Lung (tissue), 12 donors: ENCODE data around the gene FIZ1. TPM values are rescaled to one million over a fixed set of nuclear protein-coding genes. Genes with fewer than 3 reads are reported as not detected.

Source experiments
- ATAC-seq: fragments of 200-7000 bp; cut with Tn5 transposase; one replicate; pipeline ENCODE4 v1.9.1; 2020; ENCODE audit warnings: moderate number of reproducible peaks; ENCODE audit not compliant: insufficient read depth, low FRiP score
- DNase-seq, 3 donors: peaks; one replicate each; pipeline ENCODE4 v3.0.0-alpha.2; 2013 to 2017
- H3K27ac ChIP-seq, 2 donors: one replicate each; pipeline ENCODE4 v1.5.1; 2013; ENCODE audit warnings: mild to moderate bottlenecking in 2 of 2, moderate library complexity in 2 of 2, control low read depth in 1 of 2, inconsistent platforms in 1 of 2, low read depth in 1 of 2, low read length in 1 of 2
- H3K27me3 ChIP-seq, 3 donors: one replicate each; pipeline ENCODE4 v1.5.1; 2013; ENCODE audit warnings: low read length in 2 of 3; ENCODE audit not compliant: control insufficient read depth in 3 of 3, insufficient read depth in 3 of 3
- H3K36me3 ChIP-seq, 4 donors: one replicate each; pipeline ENCODE4 v1.5.1; 2013; ENCODE audit warnings: low read length in 4 of 4, mild to moderate bottlenecking in 1 of 4, moderate library complexity in 1 of 4; ENCODE audit not compliant: control insufficient read depth in 4 of 4, insufficient read depth in 4 of 4
- H3K4me1 ChIP-seq, 5 donors: one replicate each; pipeline ENCODE4 v1.5.1; 2013; ENCODE audit warnings: low read length in 5 of 5, mild to moderate bottlenecking in 2 of 5, moderate library complexity in 1 of 5; ENCODE audit not compliant: control insufficient read depth in 5 of 5, insufficient read depth in 5 of 5
- H3K4me3 ChIP-seq: one replicate; pipeline ENCODE4 v1.5.1; 2013; ENCODE audit warnings: mild to moderate bottlenecking, control low read depth, moderate library complexity
- H3K9ac ChIP-seq, 2 donors: one replicate each; pipeline ENCODE4 v1.5.1; 2013; ENCODE audit warnings: low read length in 2 of 2, control low read depth in 1 of 2; ENCODE audit not compliant: insufficient read depth in 1 of 2
- H3K9me3 ChIP-seq, 4 donors: one replicate each; pipeline ENCODE4 v1.5.1; 2013; ENCODE audit warnings: low read length in 3 of 4, mild to moderate bottlenecking in 1 of 4, moderate library complexity in 1 of 4; ENCODE audit not compliant: control insufficient read depth in 4 of 4, insufficient read depth in 3 of 4
- CTCF ChIP-seq: IDR thresholded peaks from 2 replicates; pipeline ENCODE4 v1.5.1; 2012; ENCODE audit warnings: mild to moderate bottlenecking; ENCODE audit errors: control extremely low read depth, extremely low read depth
- WGBS, 2 donors: extraction: QIAGEN DNeasy Blood & Tissue Kit; methylation state at CpG; one replicate each; pipeline ENCODE4 v1.1.7; 2013; 5-methylcytosine and 5-hydroxymethylcytosine counted together
- polyA plus RNA-seq, 2 donors: library from polyadenylated mRNA; stranded (reverse); fragments of 200-250 nt; gene quantifications; one replicate each; pipeline ENCODE4 v1.2.1, GENCODE V29; 2013
- total RNA-seq, 2 donors: library from RNA; depleted of rRNA in 1 of 2; stranded (reverse); fragments of >200 nt in 1 of 2; gene quantifications; one replicate each; pipeline ENCODE4 v1.2.1, GENCODE V29; 2014 to 2021
- donor health status: control.
- donor health status: control.
- donor health status: Bipolar disorder and iron deficiency.
- donor health status: healthy.
- donor health status: DM: yes; HTN: yes; CAD: no.

Gene FIZ1
- total and polyA plus RNA-seq, 4 donors, result 5.6 to 17.6 (median 9.9) TPM

DNA sequence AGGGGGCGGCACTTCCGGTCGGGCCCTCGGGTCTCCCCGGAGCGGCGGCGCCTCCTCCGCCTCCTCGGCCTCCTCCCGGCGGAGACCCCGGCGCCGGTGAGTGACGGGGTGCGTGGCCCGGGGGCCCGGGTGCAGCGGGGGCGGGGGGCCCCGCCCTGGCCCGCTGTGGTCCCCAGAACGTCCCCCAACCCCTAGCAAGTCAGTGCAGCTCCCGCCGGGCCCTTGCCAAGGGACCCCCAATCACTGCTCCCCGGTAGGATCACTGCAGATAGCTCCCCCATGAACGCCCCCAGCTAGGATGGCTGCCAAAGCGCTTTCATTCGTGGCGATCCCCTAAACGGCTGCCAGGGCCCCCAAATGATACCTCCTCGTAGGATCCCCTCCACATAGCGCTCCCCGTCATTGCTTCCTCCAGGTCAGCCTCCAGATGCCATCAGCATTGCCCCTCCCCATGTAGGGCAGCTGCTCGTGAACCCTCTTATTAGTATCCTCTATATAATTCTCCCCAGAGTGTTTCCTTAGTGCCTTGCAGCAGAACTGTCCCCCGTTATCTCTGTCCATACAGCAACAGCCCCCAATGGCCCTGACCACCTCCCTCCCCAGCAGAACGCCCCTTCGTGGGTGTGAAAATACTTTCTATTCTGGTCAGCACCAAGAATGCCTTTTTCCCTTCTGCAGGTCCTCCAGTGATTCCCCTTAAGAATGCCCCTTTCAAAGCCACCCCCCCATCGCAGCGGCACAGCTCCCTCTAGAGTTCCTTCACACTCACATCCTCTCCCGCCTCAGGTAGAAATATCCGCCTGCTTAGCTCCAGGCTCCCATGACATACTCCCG lies 6.5 kb upstream of the FIZ1 start, which contains the start of gene ZNF865:
ZNF865 (plus strand) TSS at position 11 of the 834 bp plus-strand sequence. CDS start 7,972 bp downstream, outside the sequence.
- Histone ChIP-seq H3K36me3 (peaks cover 0 to 19% (median 13%) of the 10 kb centered on the region in 4 donors), H3K27me3 (no peaks in the 10 kb centered on the region), H3K9ac (peak within 1 kb of the TSS; percentile 31 to 78), H3K4me3 (peak within 1 kb of the TSS; percentile 78), H3K27ac (peak within 1 kb of the TSS; percentile 95 to 98), H3K9me3 (no peaks in the 10 kb centered on the region), H3K4me1 (peaks cover 0 to 19% (median 1%) of the 10 kb centered on the region in 5 donors)
- TF ChIP-seq CTCF, result peak; percentile 46
- WGBS, 2 donors, result 0% methylated on average over 20 to 44 of the region's 44 CpGs
- DNase-seq (peak; percentile 84 to 88 (median 85)), ATAC-seq (peak; percentile 49)

DNA sequence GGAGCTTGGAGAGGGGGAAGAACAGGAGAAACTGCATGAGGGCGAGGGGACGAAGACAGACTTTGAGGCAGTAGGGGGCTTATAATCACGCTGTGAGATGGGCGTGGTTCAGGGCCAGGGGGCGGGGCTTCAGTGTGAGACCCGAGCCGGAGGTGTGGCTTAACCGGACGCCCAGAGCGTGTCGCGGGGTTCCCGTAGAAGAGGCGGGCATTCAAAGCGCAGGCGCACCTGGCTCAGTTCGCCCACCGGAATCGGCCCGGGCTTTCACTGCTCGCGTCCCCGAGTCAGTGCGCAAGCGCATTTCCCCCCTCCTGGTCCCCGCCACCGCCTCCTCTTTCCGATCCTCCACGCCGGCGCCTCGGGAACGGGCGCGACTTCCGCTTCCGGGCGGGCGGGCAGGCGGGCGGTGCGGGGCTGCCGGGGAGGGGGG lies 5.9 kb upstream of the FIZ1 start:
- ATAC-seq (peak; percentile 86), DNase-seq (peak; percentile 98)
- 0% methylated on average over 34 to 43 of the region's 43 CpGs for WGBS, 2 donors
- Histone ChIP-seq H3K36me3 (peaks cover 0 to 15% (median 13%) of the 10 kb centered on the region in 4 donors), H3K9ac (no peak overlapping the region), H3K4me1 (peaks cover 0 to 21% (median 0%) of the 10 kb centered on the region in 5 donors), H3K27me3 (no peaks in the 10 kb centered on the region), H3K9me3 (no peaks in the 10 kb centered on the region), H3K4me3 (peak overlapping the region; percentile 78), H3K27ac (peak overlapping the region; percentile 95 to 98)
- no peak for TF ChIP-seq CTCF

DNA sequence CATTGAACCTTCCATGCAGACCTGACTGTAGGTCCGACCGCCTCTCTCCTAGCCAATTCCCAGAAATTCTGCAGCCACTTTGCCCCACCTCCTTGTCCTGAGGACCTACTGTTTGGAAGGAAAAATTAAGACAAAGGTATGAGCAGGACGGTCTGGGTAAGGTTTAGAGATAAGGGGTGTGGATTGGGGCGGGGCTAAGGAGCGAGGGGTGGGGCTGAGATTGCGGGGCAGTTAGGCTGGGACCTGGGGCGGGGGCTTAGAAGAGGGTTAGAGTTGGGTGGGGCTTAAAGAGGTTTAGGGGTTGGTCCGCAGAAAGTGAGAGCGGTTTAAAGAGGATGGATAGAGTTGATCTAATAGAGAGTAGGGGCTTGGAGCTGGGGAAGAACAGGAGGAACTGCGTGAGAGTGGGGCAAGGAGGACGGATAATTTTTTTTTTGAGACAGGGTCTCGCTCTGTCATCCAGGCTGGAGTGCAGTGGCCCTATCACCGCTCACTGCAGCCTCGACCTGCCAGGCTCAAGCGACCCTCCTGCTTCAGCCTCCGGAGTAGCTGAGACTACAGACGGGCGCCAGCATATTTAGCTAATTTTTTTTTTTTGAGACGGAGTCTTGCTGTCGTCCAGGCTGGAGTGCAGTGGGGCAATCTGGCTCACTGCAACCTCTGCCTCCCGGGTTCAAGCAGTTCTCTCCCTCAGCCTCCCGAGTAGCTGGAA lies 4.4 kb upstream of the FIZ1 start:
- Histone ChIP-seq H3K9me3 (no peaks in the 10 kb centered on the region), H3K4me3 (no peak overlapping the region), H3K4me1 (peaks cover 0 to 22% (median 0%) of the 10 kb centered on the region in 5 donors), H3K27me3 (no peaks in the 10 kb centered on the region), H3K36me3 (peaks cover 0 to 8% (median 4%) of the 10 kb centered on the region in 4 donors), H3K9ac (no peak overlapping the region), H3K27ac (peak overlapping the region in 1 of 2 donors; percentile 87)
- TF ChIP-seq CTCF, result no peak
- DNase-seq (no peak), ATAC-seq (no peak)
- WGBS, 2 donors, result 79 to 82% methylated on average over 22 of the region's 22 CpGs
